Measurements from ENCODE around the gene FCRLB.
"Not testable (repeated sequence)": the region's sequence is repeated elsewhere in the genome, so short reads cannot be mapped to it uniquely, and the experiment has no call there.

Gene FCRLB

DNA sequence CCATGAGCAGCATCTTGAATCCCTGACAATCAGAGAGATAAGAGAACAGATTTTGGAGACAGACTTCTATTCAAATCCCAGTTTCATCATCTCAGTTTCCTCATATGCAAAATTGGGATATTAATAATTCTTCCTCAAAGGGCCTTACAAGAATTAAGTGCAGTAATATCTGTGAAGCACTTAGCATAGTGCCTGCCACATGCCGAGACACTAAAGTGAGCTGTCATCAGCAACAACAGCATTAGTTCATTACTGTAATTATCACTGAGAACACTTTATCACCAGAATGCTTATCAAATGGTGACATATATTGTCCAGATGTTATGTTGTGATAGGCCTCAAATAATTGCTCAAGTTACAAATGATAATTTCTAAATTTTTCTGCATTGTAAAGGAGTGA is 922 bp upstream of the FCRLB start:
- DNase-seq (ENCODE audit: low read depth) = no peak

- peak; percentile 80 for DNase-seq (ENCODE audit: low read depth)
Measured at GRCh38 chr1:161721738-161722343, 497 bp downstream of the FCRLB start.

- DNase-seq (ENCODE audit: low read depth) = no peak
Measured at GRCh38 chr1:161722406-161722805, 1.1 kb downstream of the FCRLB start.

- no peak for DNase-seq (ENCODE audit: low read depth)
Measured at GRCh38 chr1:161723459-161724141, 2.3 kb downstream of the FCRLB start.

GRCh38 chr1:161725258-161725907 is 4.0 kb downstream of the FCRLB start:
- DNase-seq (ENCODE audit: low read depth) = not testable (repeated sequence)

DNA sequence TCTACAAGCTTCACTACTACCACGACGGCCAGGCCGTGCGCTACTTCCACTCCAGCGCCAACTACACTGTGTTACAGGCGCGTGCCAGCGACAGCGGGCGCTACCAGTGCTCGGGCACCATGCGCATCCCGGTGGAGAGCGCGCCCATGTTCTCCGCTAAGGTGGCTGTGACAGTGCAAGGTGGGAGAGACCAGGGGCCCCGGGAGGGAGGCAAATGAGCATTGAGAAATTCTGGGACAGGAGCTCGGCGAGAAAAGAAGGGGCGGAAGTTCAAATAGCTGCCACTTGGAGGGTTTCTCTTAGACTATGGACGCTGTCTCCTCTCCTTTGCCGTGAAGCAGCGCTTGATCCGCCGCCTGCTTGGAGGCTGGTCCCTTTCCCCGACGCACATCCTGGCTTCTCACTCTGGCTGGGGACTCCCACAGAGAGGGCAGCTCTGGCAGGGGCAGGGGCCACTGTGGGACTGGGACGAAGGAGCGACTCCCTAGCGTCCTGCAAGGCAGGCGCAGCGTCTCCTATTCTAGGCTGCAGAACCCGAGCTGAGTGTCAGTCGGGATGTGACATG is 4.6 kb downstream of the FCRLB start:
- peak; percentile 43 for DNase-seq (ENCODE audit: low read depth)

DNA sequence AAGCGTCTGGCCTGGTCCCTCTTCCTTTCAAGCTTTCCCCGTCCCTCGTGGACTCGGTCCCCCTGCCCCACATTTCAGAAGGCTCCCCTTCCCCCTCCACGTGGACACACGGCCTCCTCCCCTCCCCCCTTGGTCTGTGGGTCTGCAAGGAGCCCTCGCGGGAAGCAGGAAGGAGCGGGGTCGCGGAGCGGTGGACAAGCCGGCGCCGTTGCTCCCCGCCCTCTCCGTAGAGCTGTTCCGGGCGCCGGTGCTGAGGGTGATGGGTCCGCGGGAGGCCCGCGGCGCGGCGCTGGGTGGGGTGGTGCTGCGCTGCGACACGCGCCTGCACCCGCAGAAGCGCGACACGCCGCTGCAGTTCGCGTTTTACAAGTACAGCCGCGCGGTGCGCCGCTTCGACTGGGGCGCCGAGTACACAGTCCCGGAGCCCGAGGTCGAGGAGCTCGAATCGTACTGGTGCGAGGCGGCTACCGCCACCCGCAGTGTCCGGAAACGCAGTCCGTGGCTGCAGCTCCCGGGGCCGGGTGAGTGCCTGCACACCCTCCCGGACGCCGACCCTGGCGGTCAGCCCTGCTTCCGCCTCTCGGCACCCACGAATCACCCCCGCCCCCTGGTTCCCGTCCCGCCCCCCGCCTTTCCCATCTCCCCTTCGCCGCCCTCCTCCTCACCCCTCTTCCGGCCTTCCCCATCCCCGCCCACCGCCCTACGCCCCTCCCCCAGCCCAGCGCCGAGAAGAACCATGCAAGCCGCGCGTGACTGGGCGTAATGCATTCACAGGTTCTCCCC is 5.3 kb downstream of the FCRLB start:
- peak; percentile 78 for DNase-seq (ENCODE audit: low read depth)

DNA sequence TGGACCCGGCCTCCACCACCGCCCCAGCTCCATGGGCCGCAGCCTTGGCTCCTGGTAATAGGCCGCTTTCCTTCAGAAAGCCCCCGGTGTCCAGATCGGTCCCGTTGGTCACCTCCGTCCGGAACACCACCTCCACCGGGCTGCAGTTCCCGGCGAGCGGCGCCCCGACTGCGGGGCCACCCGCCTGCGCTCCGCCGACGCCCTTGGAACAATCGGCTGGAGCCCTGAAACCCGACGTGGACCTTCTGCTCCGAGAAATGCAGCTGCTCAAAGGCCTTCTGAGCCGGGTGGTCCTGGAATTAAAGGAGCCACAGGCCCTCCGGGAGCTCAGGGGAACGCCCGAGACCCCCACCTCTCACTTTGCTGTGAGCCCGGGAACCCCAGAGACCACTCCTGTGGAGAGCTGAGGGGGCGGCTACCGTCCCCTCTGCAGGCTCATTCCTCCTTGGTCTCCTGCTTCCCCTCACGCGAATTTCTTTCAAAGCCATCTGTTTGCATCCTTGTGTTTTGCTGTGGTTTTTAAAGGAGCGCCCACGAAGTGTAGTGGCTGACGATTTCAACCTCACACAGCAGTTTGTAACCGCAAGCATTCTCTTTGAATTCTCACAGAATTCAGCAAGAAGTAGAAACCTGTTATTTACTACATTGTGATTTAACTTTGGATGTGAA is 6.0 kb downstream of the FCRLB start:
- peak; percentile 90 for DNase-seq (ENCODE audit: low read depth)

DNA sequence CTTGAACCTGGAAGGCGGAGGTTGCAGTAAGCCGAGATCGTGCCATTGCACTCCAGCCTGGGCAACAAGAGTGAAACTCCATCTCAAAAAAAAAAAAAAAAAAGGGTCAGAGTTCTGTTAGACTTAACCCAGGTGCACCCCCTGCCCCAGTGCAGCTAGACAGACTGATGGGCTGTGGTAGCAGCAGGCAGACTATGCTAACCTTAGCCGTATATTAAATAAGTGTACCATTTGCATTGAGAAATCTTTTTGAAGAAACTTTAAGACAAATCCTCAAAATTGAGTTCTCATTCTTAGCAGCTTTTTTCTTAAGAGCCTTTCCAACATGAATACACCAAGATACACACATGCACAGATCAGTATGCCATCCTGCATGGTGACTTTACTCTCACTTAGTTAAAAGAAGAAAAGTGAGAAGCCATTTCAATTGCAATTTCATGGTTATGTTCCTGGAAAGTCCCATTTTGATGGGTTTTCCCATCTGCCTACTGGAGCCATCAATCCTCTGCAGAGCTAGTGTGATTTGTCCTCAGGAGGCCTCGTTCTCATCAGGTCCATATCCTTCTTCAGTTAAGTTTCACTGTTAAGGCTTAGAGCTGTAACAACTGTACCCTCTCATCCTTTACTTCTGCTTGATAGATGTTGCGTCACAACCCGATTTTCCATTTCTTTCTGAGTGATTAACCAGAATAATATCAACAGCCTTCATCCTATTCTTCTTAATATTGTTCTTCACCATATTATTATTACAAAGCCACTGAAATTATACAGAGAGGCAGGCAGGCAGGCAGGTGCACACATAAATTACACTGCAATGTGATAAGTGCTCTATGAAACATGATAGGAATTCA is 7.3 kb downstream of the FCRLB start:
- no peak for DNase-seq (ENCODE audit: low read depth)

GRCh38 chr1:161730050-161730564 is 8.8 kb downstream of the FCRLB start:
- DNase-seq (ENCODE audit: low read depth) = peak; percentile 78

- no peak for DNase-seq (ENCODE audit: low read depth)
Measured at GRCh38 chr1:161731241-161731640, 9.9 kb downstream of the FCRLB start.

DNA sequence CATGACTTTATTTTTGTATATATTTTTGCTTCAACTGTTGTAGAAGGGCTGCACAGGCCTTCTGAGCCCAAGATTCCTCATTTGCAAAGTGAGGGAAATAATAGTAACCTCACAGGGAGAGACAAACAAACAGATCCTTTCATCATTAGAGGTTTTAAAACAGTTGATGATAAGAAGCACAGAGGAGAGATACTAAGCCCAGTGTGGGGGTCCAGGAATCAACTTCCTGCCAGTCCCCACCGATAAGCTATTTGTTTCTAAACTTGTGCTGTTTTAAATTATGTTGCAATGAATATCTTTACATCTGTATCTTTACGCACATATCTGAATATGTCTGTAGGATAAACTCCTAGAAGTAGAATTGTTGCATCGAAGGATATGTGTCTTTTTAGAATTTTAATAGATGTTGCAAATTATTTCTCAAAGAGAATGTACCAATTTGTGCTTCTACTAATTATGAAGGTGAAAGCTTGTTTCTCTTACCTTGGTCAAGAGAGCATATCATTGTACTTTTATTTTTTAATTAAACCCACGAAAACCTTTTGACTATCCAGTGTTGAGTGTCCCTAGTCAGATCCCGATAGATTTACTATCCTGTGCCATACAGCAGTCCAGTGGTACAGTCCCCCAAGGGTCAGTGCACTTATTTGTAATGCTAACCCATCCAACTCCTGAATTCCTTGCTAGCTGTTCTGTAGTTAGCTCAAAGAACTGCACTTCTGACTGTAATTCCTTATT is 10.8 kb downstream of the FCRLB start:
- DNase-seq (ENCODE audit: low read depth) = no peak

GRCh38 chr1:161733526-161733925 is 12.2 kb downstream of the FCRLB start:
- peak; percentile 94 for DNase-seq (ENCODE audit: low read depth)

GRCh38 chr1:161735837-161736236 is 14.5 kb downstream of the FCRLB start:
- no peak for DNase-seq (ENCODE audit: low read depth)

DNA sequence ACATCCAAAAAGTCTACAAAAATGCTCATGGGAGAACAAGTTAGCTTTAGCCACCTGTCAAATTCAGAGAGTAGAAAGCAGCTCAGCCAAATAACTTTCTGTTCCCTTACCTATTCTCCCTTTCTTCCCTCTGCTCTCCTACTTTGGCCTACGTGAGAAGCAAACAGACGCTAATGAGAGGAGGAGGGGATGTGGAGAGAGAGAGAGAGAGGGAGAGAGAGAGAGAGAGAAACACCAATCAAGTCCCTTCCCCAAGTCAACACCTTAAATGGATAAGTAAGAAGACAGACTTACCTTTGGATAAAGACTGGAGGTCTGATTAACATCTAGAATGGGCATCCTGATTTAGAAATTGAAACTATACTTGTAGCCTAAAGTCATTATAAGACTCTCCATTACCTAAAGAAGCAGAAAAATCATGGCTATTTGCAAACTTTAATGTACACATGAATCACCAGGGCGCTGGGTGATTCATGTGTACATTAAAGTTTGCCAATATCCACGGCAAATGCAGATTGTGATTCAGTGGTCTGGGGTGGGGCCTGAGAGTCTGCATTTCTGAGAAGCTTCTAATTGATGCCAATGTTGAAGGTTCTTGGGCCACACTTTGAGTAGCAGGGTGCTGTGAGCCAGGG is 15.1 kb downstream of the FCRLB start:
- DNase-seq (ENCODE audit: low read depth) = peak; percentile 13

GRCh38 chr1:161737625-161738024 is 16.3 kb downstream of the FCRLB start:
- no peak for DNase-seq (ENCODE audit: low read depth)

DNA sequence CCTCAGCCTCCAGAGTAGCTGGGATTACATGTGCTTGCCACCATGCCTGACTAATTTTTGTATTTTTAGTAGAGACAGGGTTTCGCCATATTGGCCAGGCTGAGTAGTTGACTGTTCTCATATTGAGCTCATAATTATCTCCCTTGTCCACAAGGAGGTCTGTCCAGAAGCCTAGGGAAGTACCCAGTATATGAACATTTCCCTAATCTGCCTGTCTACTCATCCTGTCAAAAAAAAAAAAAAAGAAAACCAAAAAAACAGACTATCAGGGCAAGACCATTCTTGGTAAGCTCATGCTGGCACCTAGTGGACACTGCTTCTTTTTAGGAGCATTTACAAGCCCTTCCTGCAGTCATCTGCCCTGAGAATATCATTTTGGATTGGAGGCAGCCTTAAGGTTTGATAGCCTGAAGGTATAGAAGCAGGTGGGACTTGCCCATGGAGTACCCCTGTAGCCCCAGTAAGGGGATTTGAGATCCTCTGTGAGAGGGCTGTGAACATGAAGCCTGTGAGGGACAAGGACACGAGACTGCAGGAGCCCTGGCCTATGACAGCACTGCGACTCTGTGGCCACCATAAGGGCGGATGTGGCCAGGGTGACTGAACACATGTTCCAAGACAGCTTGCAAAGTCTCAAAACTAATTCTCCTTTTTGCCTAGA is 17.4 kb downstream of the FCRLB start:
- peak; percentile 78 for DNase-seq (ENCODE audit: low read depth)

DNA sequence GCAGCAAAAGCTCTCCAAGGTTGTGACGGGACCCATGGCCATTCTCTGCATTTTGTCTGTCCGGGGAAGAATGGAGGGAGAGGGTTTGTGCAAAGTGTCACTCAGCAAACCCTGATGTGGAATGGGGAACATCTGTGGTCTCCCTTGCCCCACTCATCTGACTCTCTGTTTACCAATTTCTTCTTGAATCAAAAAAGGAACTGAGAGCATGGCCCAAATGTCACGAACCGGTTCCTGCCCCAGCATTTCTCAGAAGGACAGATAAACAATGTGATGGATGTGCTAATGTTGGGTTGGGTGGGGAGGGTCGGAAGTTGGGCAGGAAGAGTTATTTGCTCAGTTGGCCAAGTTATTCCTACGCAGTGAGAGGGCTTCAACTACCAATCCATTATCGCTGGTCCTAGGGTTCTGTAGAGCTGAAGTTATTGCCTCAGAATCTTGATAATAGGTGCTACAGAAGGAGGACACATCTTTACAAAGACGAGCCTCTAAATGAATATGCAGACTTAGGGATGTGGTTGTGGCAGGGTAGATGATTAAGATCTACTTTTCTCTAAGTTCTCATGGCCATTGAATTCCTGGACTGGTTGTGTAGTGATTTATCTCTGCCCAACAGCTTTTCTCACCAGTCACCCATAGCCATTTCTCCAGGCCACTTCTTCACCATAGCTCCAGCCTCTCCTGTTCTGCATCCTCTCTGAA is 18.7 kb downstream of the FCRLB start:
- no peak for DNase-seq (ENCODE audit: low read depth)
